Natural killer cell treated with Interleukin-12 subunit alpha and Interleukin-12 subunit beta and Interleukin-15 and Interleukin-18, amount 100 ng/mL, for 72 hours (primary cell): ENCODE data around the gene PSME3IP1. TPM values are rescaled to one million over a fixed set of nuclear protein-coding genes. Genes with fewer than 3 reads are reported as not detected.

Experiments
- ATAC-seq, 2 donors: fragments of 150-1000 bp; cut with Tn5 transposase in 1 of 2; sonication (Bioruptor Pico), chemical (Tn5 transposase) in 1 of 2; 2 replicates each; pipeline ENCODE4 v1.10.0; 2021
- DNase-seq: peaks from one replicate; pipeline ENCODE4 v3.0.0; 2022; ENCODE audit warnings: low spot score
- H3K27ac Mint-ChIP-seq, 2 donors: 1 replicate in 1 of 2; 2 replicates in 1 of 2; pipeline ENCODE4 v1.8.0; 2022; ENCODE audit warnings: mixed read lengths in 2 of 2, mild to moderate bottlenecking in 1 of 2, moderate library complexity in 1 of 2
- H3K27me3 Mint-ChIP-seq, 2 donors: 1 replicate in 1 of 2; 2 replicates in 1 of 2; pipeline ENCODE4 v1.8.0; 2022; ENCODE audit warnings: mixed read lengths in 2 of 2
- H3K36me3 Mint-ChIP-seq: one replicate; pipeline ENCODE4 v1.8.0; 2022; ENCODE audit warnings: mixed read lengths
- H3K4me1 Mint-ChIP-seq, 2 donors: 1 replicate in 1 of 2; 2 replicates in 1 of 2; pipeline ENCODE4 v1.8.0; 2022; ENCODE audit warnings: low read depth in 2 of 2, mixed read lengths in 2 of 2, mild to moderate bottlenecking in 1 of 2
- H3K4me3 Mint-ChIP-seq: one replicate; pipeline ENCODE4 v1.8.0; 2022; ENCODE audit warnings: mixed read lengths
- H3K9me3 Mint-ChIP-seq: 2 replicates; pipeline ENCODE4 v1.8.0; 2022; ENCODE audit warnings: mixed read lengths
- total RNA-seq, 2 donors: library from RNA; stranded (reverse); gene quantifications; one replicate each; pipeline ENCODE4 v1.2.3, GENCODE V29; 2022

PSME3IP1 gene
- total RNA-seq, 2 donors from 2014 or later, result 117 to 121 TPM

DNA sequence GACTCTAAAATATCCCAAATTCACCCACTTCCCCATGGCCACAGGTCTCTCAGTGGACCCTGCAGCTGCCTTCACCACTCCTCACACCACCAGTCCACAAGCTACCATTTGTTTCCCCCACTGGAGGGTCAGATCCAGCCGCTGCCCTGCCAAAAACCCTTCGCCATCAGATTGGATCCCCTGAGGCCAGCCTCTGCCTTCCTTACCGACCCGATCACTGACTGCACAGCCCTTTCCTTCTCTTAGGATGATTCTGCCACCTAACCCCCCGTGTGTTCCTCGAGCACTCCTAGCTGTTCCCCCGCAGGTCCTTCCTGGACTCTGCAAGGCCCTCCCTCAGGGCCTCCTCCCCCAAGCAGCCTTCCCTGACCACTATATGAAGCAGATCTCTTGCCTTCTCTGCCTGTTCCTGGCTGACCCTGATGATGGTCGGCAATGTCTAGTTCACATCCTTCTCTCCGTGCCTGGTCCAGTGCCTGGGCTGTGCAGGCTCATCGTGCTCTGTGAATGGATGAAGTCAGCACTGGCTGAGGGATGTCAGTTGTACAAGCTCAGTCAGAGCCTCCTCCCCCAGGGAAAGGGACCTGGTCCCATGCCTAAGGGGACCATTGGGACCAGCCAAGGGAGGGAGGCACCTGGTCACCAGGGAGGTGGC, 47.4 kb downstream of the PSME3IP1 start:
- ATAC-seq (no peak), DNase-seq (no peak)
- H3K27ac Mint-ChIP-seq, result peak overlapping the region in 1 of 2 donors; percentile 50
- H3K36me3 Mint-ChIP-seq, result no peaks in the 10 kb centered on the region
- H3K27me3 Mint-ChIP-seq, result no peaks in the 10 kb centered on the region
- H3K4me1 Mint-ChIP-seq, result peaks cover 13 to 42% of the 10 kb centered on the region in 2 donors
- H3K4me3 Mint-ChIP-seq, result no peak overlapping the region
- H3K9me3 Mint-ChIP-seq, result no peaks in the 10 kb centered on the region

DNA sequence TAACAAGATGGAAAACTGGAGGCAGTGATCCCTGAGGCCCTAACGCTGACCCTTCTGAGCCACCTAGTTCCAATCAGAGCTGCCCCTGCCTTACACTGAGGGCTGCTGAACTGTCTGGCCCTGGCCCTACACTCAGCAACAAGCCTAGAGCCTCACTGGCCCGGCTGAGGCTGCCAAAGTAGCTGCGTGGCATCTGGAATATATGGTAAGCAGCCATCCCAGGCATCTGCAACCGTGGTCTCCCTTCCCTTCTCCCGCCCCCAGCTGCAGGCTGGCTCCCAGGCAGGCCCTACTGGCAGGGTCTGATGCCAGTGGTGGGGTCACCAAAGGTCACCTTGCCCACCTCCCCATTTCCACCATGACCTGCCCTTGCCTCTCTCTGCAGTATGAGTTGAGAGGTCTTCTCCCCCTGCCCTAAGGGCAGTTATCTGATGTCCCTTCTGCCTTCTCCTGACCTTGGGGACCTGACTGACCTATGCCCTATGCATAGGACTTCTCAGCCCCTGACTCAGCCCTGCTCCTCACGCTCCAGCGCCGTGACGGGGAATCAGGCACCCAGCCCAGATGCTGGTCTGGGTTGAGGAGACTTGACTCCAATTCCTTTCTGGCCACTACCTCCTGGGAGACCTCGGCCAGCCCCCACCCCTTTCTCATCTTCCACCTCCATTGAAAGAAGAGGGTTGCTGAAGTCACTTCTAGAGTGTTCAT, 48.1 kb downstream of the PSME3IP1 start:
- no peak overlapping the region for H3K4me3 Mint-ChIP-seq
- H3K27ac Mint-ChIP-seq, result no peak overlapping the region
- ATAC-seq (no peak), DNase-seq (no peak)
- H3K36me3 Mint-ChIP-seq, result no peaks in the 10 kb centered on the region
- H3K4me1 Mint-ChIP-seq, result peaks cover 13 to 42% of the 10 kb centered on the region in 2 donors
- H3K9me3 Mint-ChIP-seq, result no peaks in the 10 kb centered on the region
- no peaks in the 10 kb centered on the region for H3K27me3 Mint-ChIP-seq

DNA sequence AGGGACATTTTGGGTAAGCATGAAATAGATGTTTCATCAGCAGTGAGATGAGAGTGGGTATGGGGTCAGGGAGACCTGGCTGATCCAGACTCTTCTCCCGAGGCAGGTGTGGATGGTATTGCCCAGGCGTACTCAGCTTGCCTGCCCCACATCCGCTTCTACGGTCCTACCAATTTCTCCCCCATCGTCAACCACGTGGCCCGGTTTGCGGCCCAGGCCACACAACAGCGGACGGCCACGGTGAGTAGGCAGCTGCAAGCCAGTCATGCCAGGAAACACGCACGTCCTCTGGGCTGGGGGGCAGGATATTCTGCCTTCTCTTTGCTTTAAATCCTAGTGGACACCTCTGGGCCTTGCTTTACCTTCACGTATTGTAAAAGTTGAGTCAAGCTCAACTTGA, 48.8 kb downstream of the PSME3IP1 start:
- no peak for ATAC-seq
- H3K4me3 Mint-ChIP-seq, result no peak overlapping the region
- no peak overlapping the region for H3K27ac Mint-ChIP-seq

DNA sequence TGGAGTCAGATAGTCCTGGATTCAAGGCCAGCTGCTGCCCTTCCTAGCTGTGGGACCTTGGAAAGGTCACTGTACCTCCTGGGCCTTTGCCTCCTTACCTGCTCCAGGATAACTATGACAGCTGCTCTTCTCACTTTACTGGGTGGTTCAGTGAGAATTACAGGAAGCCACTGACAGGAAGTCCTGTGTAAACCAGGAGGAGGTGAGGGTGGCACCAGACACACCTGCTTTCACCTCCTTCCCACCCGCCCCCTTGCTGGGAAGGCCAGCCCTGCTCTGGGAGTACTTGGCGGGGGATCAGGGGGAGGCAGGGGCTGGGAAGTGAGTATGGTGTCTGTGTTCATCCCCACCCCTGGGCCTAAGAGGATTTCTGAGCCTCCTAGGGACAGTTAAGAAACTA, 50.9 kb downstream of the PSME3IP1 start:
- DNase-seq (no peak), ATAC-seq (peak in 1 of 2 donors; percentile 14)
- H3K36me3 Mint-ChIP-seq, result no peaks in the 10 kb centered on the region

More for the DNA sequence above, 48.8 kb downstream of the PSME3IP1 start:
- peaks cover 11 to 39% of the 10 kb centered on the region in 2 donors for H3K4me1 Mint-ChIP-seq
- no peaks in the 10 kb centered on the region for H3K27me3 Mint-ChIP-seq
- no peaks in the 10 kb centered on the region for H3K36me3 Mint-ChIP-seq
- no peak for DNase-seq
- H3K9me3 Mint-ChIP-seq, result no peaks in the 10 kb centered on the region

DNA sequence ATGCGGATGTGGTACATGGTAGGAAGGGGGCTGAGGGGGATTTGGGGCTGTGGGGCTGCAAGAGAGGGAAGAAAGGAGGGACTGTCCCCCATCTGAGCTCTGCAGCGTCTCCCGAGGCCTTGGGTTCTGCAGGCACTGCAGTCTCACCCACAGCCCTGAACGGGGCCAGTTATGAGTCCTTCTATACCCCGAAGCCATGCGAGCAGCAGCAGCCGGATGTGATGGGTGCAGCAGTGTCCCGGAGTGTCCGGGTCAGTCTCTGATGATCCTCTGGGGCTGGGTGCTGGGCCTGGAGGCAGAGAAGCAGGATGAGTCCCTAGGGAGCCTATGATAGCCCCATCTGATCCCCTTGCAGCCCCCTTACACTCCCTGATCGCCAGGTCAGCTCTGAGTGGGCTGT, 52.0 kb downstream of the PSME3IP1 start:
- ATAC-seq, result no peak
- H3K9me3 Mint-ChIP-seq, result no peaks in the 10 kb centered on the region
- no peak overlapping the region for H3K4me3 Mint-ChIP-seq
- H3K4me1 Mint-ChIP-seq, result peaks cover 11 to 42% of the 10 kb centered on the region in 2 donors
- H3K27me3 Mint-ChIP-seq, result no peaks in the 10 kb centered on the region
- DNase-seq, result no peak
- H3K36me3 Mint-ChIP-seq, result no peaks in the 10 kb centered on the region
- peak overlapping the region in 1 of 2 donors; percentile 87 for H3K27ac Mint-ChIP-seq

More for the DNA sequence above, 50.9 kb downstream of the PSME3IP1 start:
- Mint-ChIP-seq H3K27me3 (no peaks in the 10 kb centered on the region), H3K4me3 (peak overlapping the region; percentile 15), H3K27ac (peak overlapping the region; percentile 53 to 87), H3K9me3 (no peaks in the 10 kb centered on the region), H3K4me1 (peaks cover 9 to 37% of the 10 kb centered on the region in 2 donors)

DNA sequence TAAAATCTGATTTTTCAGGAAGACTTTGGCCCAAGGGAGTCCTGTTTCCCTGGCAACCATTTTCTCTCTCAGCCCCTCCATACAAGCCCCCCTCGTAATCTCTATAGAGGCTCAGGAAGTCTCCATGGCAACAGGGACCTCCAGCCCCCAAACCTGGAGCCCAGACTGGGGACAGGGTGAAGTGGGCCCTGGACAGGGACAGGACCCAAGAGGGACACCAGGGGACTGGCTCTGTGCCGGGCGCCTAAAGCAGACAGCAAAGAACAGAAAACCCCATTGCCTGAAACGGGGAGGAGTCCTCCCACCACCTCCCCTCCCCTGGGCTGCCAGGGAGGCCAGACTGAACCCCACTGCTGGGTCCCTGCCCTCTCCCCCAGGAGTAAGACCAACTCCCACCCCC, 52.8 kb downstream of the PSME3IP1 start:
- no peak for ATAC-seq
- no peaks in the 10 kb centered on the region for H3K36me3 Mint-ChIP-seq
- H3K4me3 Mint-ChIP-seq, result no peak overlapping the region
- no peak overlapping the region for H3K27ac Mint-ChIP-seq
- DNase-seq, result no peak
- H3K4me1 Mint-ChIP-seq, result peaks cover 16 to 38% of the 10 kb centered on the region in 2 donors
- no peaks in the 10 kb centered on the region for H3K9me3 Mint-ChIP-seq
- H3K27me3 Mint-ChIP-seq, result no peaks in the 10 kb centered on the region

DNA sequence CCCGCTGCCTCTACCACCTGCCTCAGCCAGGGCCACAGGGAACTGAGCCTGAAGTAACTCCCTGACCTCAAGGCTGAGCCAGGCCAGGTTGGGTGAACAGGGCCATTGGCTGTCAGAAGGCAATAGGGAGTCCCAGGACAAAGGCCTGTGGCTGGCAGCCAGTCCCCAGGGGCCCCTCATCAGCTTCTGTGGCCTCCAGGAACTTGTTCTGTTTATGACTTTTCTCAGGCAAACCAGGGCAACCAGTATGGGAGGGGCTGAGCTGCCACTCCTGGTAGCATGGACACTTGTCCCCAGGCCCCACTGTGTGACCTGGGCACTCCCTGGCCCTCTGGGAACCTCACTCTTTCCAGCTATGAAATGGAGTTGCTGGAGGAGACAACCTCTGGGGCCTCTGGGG, 53.4 kb downstream of the PSME3IP1 start:
- Mint-ChIP-seq H3K9me3 (no peaks in the 10 kb centered on the region), H3K27ac (peak overlapping the region in 1 of 2 donors; percentile 39), H3K4me3 (no peak overlapping the region), H3K36me3 (no peaks in the 10 kb centered on the region), H3K4me1 (peaks cover 21 to 40% of the 10 kb centered on the region in 2 donors), H3K27me3 (no peaks in the 10 kb centered on the region)
- DNase-seq (no peak), ATAC-seq (no peak)

- no peak overlapping the region for H3K27ac Mint-ChIP-seq
- no peaks in the 10 kb centered on the region for H3K27me3 Mint-ChIP-seq
Measured at GRCh38 chr16:57131351-57131970, 54.4 kb downstream of the PSME3IP1 start.

DNA sequence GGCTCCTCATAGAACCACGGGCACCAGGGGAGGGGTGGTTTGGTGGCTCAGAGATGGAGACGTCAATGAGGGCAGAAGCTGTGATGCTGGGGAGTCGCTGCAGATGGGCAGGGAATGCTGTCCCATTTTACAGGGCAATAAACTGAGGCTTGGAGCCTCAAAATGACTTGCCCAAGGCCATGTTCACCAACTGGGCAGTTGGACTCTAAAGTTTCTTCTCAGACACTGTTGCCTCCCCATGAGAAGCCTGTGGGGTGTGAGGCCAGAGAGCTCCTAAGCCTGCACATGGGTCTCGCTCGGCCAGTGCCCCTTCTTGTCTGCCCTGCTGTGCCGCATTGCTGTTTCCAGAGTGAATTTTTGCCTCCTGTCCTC, 54.9 kb downstream of the PSME3IP1 start:
- no peaks in the 10 kb centered on the region for H3K9me3 Mint-ChIP-seq
- no peak for ATAC-seq
- DNase-seq, result no peak
- H3K27ac Mint-ChIP-seq, result peak overlapping the region in 1 of 2 donors; percentile 62
- H3K4me1 Mint-ChIP-seq, result peaks cover 27 to 45% of the 10 kb centered on the region in 2 donors
- H3K27me3 Mint-ChIP-seq, result no peaks in the 10 kb centered on the region
- H3K4me3 Mint-ChIP-seq, result no peak overlapping the region
- H3K36me3 Mint-ChIP-seq, result no peaks in the 10 kb centered on the region

More at GRCh38 chr16:57131351-57131970, 54.4 kb downstream of the PSME3IP1 start:
- peaks cover 27 to 47% of the 10 kb centered on the region in 2 donors for H3K4me1 Mint-ChIP-seq
- no peaks in the 10 kb centered on the region for H3K36me3 Mint-ChIP-seq
- H3K9me3 Mint-ChIP-seq, result no peaks in the 10 kb centered on the region
- DNase-seq, result no peak
- no peak overlapping the region for H3K4me3 Mint-ChIP-seq
- ATAC-seq, result no peak

DNA sequence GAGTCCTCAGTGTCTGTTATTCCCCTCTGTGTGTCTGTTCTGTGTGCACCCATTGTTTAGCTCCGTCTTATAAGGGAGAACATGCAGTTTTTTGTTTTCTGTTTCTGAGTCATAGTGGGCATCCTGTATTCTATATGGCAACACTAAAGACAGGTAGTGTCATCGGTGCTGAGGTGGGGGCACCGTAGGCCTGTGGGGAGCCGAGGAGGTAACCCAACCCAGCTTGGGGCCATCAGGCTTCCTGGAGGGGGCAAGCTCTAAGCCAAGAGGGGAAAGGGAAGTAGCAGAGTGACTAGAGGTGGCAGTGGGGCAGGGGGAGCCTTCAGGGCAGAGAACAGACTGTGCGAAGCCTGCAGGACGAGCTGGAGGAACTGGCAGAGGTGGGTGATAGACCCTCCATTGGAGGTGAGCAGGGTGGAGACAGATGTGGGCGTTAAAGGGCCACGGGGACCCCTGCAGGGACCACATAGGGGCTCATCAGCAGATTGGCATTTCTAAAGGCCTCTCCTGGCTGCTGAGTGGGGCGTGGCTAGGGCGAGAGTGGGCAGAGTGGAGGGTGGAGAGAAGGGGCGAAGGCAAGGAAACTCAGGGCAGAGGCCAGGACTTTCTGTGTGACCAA, 57.0 kb downstream of the PSME3IP1 start:
- Mint-ChIP-seq H3K9me3 (no peaks in the 10 kb centered on the region), H3K36me3 (no peaks in the 10 kb centered on the region), H3K4me3 (peak overlapping the region; percentile 5), H3K27me3 (no peaks in the 10 kb centered on the region), H3K4me1 (peaks cover 19 to 35% of the 10 kb centered on the region in 2 donors), H3K27ac (peak overlapping the region in 1 of 2 donors; percentile 0)
- DNase-seq, result no peak
- ATAC-seq, result peak; percentile 11 to 43

DNA sequence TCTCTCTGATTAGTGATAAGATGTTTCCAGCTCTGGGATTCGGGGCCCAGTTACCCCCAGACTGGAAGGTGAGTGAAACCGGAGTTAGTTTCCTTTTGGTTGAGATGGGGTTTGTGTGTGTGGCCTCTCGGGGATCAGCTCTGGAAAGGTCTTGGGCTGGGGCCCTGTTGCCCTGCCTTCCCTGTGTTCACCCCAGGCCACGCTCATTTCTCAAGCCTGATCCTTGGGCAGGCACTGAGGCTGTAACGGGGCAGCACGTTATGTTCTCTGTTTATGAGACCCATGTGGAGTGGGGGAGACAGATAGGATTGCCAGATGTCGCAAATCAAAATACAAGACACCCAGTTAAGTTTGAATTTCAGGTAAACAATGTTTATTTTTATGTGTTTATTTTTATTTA, 58.0 kb downstream of the PSME3IP1 start:
- Mint-ChIP-seq H3K27ac (peak overlapping the region; percentile 6 to 43), H3K27me3 (no peaks in the 10 kb centered on the region), H3K4me3 (no peak overlapping the region), H3K36me3 (no peaks in the 10 kb centered on the region), H3K9me3 (no peaks in the 10 kb centered on the region), H3K4me1 (peaks cover 19 to 38% of the 10 kb centered on the region in 2 donors)
- no peak for DNase-seq
- ATAC-seq, result no peak

DNA sequence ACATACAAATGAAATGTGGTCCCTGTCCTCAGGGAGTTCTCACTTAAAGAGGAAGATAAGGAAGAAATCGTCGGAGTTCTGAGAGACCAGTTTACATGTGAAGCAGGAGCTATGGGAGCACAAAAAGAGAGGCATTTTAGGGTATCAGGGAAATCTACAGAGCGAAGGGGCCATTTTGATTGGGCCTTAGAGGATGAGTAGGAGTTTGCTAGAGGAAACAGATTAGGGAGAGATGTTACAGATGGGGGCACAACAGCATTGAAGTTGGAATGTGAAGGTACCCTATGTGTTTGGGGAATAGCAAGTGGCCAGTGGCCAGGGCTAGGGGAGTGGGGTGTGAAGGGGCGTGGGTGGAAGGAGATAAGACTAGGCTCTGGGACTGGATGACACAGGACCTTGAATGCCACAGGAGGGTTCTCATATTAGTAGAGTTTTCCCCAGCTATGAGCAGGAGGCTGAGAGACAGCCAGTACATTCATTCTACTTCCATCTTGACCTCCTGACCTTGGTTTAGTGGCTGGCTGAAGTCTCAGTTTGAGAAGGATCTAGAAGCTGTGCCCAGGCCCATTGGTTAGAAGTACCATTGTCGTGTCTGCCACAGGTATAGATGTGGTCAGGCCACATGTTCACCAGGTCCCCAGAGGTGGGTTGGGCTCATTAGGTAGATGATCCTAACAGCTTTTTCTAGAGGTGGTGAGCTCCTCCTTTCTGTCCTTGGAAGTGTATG, 58.6 kb downstream of the PSME3IP1 start:
- DNase-seq (no peak), ATAC-seq (no peak)
- Mint-ChIP-seq H3K9me3 (no peaks in the 10 kb centered on the region), H3K27me3 (no peaks in the 10 kb centered on the region), H3K4me3 (no peak overlapping the region), H3K4me1 (peaks cover 19 to 38% of the 10 kb centered on the region in 2 donors), H3K27ac (peak overlapping the region; percentile 43 to 53), H3K36me3 (no peaks in the 10 kb centered on the region)

- peak overlapping the region in 1 of 2 donors; percentile 53 for H3K27ac Mint-ChIP-seq
- DNase-seq (no peak), ATAC-seq (no peak)
- H3K36me3 Mint-ChIP-seq, result no peaks in the 10 kb centered on the region
- peaks cover 19 to 38% of the 10 kb centered on the region in 2 donors for H3K4me1 Mint-ChIP-seq
- no peaks in the 10 kb centered on the region for H3K27me3 Mint-ChIP-seq
- no peak overlapping the region for H3K4me3 Mint-ChIP-seq
- H3K9me3 Mint-ChIP-seq, result no peaks in the 10 kb centered on the region
Measured at GRCh38 chr16:57126411-57126810, 59.4 kb downstream of the PSME3IP1 start.
